ENCODE results near the gene DNAH9. TPM values are rescaled to one million over a fixed set of nuclear protein-coding genes. Genes with fewer than 3 reads are reported as not detected.

DNAH9 gene
- polyA plus RNA-seq, 1 donor (not counting 4 experiments of a cell fraction or from before 2014, with no cell fraction given) = 0.42 TPM

DNA sequence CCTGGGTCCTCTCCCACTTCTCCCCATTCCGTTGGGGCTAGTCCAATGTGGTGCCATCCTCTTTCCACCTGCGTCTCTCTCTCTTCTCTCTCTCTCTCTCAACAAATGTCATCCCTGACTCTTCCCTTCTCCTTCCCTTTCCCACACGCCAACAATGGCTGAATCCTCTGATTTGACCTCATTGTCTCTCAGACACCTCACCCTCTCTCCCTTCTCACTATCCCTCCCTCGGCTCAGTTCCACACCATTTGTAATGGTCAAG, 399.6 kb downstream of the DNAH9 start:
- peak overlapping the region; percentile 94 for H3K4me2 ChIP-seq (ENCODE audit: control insufficient read depth, extremely low read depth, insufficient read depth, low read depth, low read length)
- no peaks in the 10 kb centered on the region for H3K9me3 ChIP-seq (ENCODE audit: control insufficient read depth, low read depth, low read length)
- peaks cover 2% of the 10 kb centered on the region for H3K79me2 ChIP-seq (ENCODE audit: control insufficient read depth, insufficient read depth, low read length)
- TF ChIP-seq CTCF (optimal IDR thresholded peaks at IDR 0.05 in 1 of 3, IDR thresholded peaks at IDR 0.05 in 1 of 3, conservative IDR thresholded peaks at IDR 0.05 in 1 of 3; ENCODE audit: extremely low read depth in 1 of 3, insufficient read depth in 2 of 3, low read length in 3 of 3) = no peak
- no peak for TF ChIP-seq EZH2 (IDR thresholded peaks at IDR 0.05; ENCODE audit: low read length)
- peaks cover 6% of the 10 kb centered on the region for H3K4me1 ChIP-seq (ENCODE audit: control insufficient read depth, extremely low read depth, insufficient read depth, low read length)
- H3K27ac ChIP-seq (ENCODE audit: control insufficient read depth, insufficient read depth, low read length) = peak overlapping the region; percentile 77
- peak overlapping the region; percentile 94 for H2AFZ ChIP-seq (ENCODE audit: control insufficient read depth, low read length)
- peak overlapping the region; percentile 78 to 88 (median 86) for H3K4me3 ChIP-seq (ENCODE audit: control insufficient read depth in 2 of 3, extremely low read depth in 1 of 3, insufficient read depth in 2 of 3, low read depth in 1 of 3, low read length in 3 of 3)
- no peak for FAIRE-seq
- DNase-seq (ENCODE audit: low read depth, low spot score) = no peak
- H3K9me1 ChIP-seq (ENCODE audit: control insufficient read depth, extremely low read depth, insufficient read depth, low read length) = no peaks in the 10 kb centered on the region
- no peaks in the 10 kb centered on the region for H3K27me3 ChIP-seq (ENCODE audit: control insufficient read depth, extremely low read depth, insufficient read depth, low read length)
- peak overlapping the region; percentile 84 for H3K9ac ChIP-seq (ENCODE audit: control insufficient read depth, extremely low read depth, insufficient read depth, low read length)
- dilution Hi-C loops (cut with MboI; ENCODE audit: extremely low pct_ligation_motif_present, low sequenced_read_pairs) = no loop called here
- no peaks in the 10 kb centered on the region for H3K36me3 ChIP-seq (ENCODE audit: control insufficient read depth in 2 of 2, extremely low read depth in 1 of 2, insufficient read depth in 2 of 2, low read length in 2 of 2)
- H4K20me1 ChIP-seq (ENCODE audit: control insufficient read depth, extremely low read depth, insufficient read depth, low read length) = no peaks in the 10 kb centered on the region

GRCh38 chr17:11999696-12000095, 401.4 kb downstream of the DNAH9 start:
- DNase-seq (ENCODE audit: low read depth, low spot score) = no peak
- H3K4me2 ChIP-seq (ENCODE audit: control insufficient read depth, extremely low read depth, insufficient read depth, low read depth, low read length) = no peak overlapping the region
- no peak overlapping the region for H3K27ac ChIP-seq (ENCODE audit: control insufficient read depth, insufficient read depth, low read length)
- H3K9ac ChIP-seq (ENCODE audit: control insufficient read depth, extremely low read depth, insufficient read depth, low read length) = no peak overlapping the region
- H3K4me1 ChIP-seq (ENCODE audit: control insufficient read depth, extremely low read depth, insufficient read depth, low read length) = peaks cover 6% of the 10 kb centered on the region
- peaks cover 2% of the 10 kb centered on the region for H3K79me2 ChIP-seq (ENCODE audit: control insufficient read depth, insufficient read depth, low read length)
- no peaks in the 10 kb centered on the region for H3K9me3 ChIP-seq (ENCODE audit: control insufficient read depth, low read depth, low read length)
- dilution Hi-C loops (cut with MboI; ENCODE audit: extremely low pct_ligation_motif_present, low sequenced_read_pairs) = no loop called here
- no peak for FAIRE-seq
- H3K4me3 ChIP-seq (ENCODE audit: control insufficient read depth in 2 of 3, extremely low read depth in 1 of 3, insufficient read depth in 2 of 3, low read depth in 1 of 3, low read length in 3 of 3) = no peak overlapping the region
- H2AFZ ChIP-seq (ENCODE audit: control insufficient read depth, low read length) = no peak overlapping the region
- H4K20me1 ChIP-seq (ENCODE audit: control insufficient read depth, extremely low read depth, insufficient read depth, low read length) = no peaks in the 10 kb centered on the region
- TF ChIP-seq CTCF (optimal IDR thresholded peaks at IDR 0.05 in 1 of 3, IDR thresholded peaks at IDR 0.05 in 1 of 3, conservative IDR thresholded peaks at IDR 0.05 in 1 of 3; ENCODE audit: extremely low read depth in 1 of 3, insufficient read depth in 2 of 3, low read length in 3 of 3) = no peak
- TF ChIP-seq EZH2 (IDR thresholded peaks at IDR 0.05; ENCODE audit: low read length) = no peak
- no peaks in the 10 kb centered on the region for H3K27me3 ChIP-seq (ENCODE audit: control insufficient read depth, extremely low read depth, insufficient read depth, low read length)
- no peaks in the 10 kb centered on the region for H3K36me3 ChIP-seq (ENCODE audit: control insufficient read depth in 2 of 2, extremely low read depth in 1 of 2, insufficient read depth in 2 of 2, low read length in 2 of 2)
- no peaks in the 10 kb centered on the region for H3K9me1 ChIP-seq (ENCODE audit: control insufficient read depth, extremely low read depth, insufficient read depth, low read length)
